ENCODE measurements around the gene VN1R5. TPM values are rescaled to one million over a fixed set of nuclear protein-coding genes. Genes with fewer than 3 reads are reported as not detected.

VN1R5 gene
- total RNA-seq, 1 experiment from 2014 or later = not detected

- Histone ChIP-seq H3K9me3 (ENCODE audit: control insufficient read depth in 1 of 2, insufficient read depth in 1 of 2, low read depth in 1 of 2, low read length in 2 of 2) (no peaks in the 10 kb centered on the region), H4K20me1 (ENCODE audit: insufficient read depth) (no peaks in the 10 kb centered on the region), H3K4me1 (ENCODE audit: control insufficient read depth in 1 of 2, insufficient read depth in 2 of 2, low read length in 2 of 2) (no peaks in the 10 kb centered on the region), H3K36me3 (ENCODE audit: control insufficient read depth in 1 of 2, insufficient read depth in 2 of 2, low read length in 2 of 2) (peaks cover 6% of the 10 kb centered on the region in 2 experiments; a peak in 3 of 4 replicates), H3K79me2 (ENCODE audit: insufficient read depth, low read length) (no peaks in the 10 kb centered on the region), H3K4me2 (ENCODE audit: low read length) (no peak overlapping the region), H3K9me2 (ENCODE audit: insufficient read depth) (no peaks in the 10 kb centered on the region), H2AFZ (ENCODE audit: low read depth, low read length, poor library complexity, severe bottlenecking) (no peak overlapping the region), H3K9ac (ENCODE audit: low read length) (no peak overlapping the region), H3K27me3 (ENCODE audit: insufficient read depth, low read length) (no peaks in the 10 kb centered on the region), H3K27ac (ENCODE audit: low read depth, low read length) (no peak overlapping the region), H3K4me3 (replicated peaks in 1 of 2; ENCODE audit: low read depth in 1 of 2, low read length in 2 of 2) (no peak overlapping the region)
- CTCF ChIA-PET = no interaction called here
- intact Hi-C loops (cut with micrococcal nuclease) = no loop called here
- DNase-seq (ENCODE audit: low read depth, low spot score) (no peak), ATAC-seq (no peak)
- POLR2A ChIA-PET = no interaction called here
- BruUV-seq (replicated peaks) = no TSS peak
- RAD21 ChIA-PET (ENCODE audit: low non-redundant PET in 1 of 2, low total read pairs in 2 of 2, uncharacterized antibody in 2 of 2, unreplicated experiment in 2 of 2) = no interaction called here
- TF ChIP-seq YY1 (IDR thresholded peaks at IDR 0.05; ENCODE audit: extremely low read depth, insufficient replicate concordance, low read depth, low read length) (no peak), SRF (IDR thresholded peaks at IDR 0.05; ENCODE audit: low read depth) (no peak), CEBPB (IDR thresholded peaks at IDR 0.05; ENCODE audit: low read depth) (no peak), FOSL1 (IDR thresholded peaks at IDR 0.05; ENCODE audit: low read depth) (no peak), ZNF274 (IDR thresholded peaks at IDR 0.05; ENCODE audit: low read depth, low read length) (no peak), POLR2A (IDR thresholded peaks at IDR 0.05; ENCODE audit: borderline replicate concordance, extremely low read depth, insufficient read depth, insufficient read length) (no peak), EGR1 (IDR thresholded peaks at IDR 0.05; ENCODE audit: low read depth) (no peak), CBX3 (IDR thresholded peaks at IDR 0.05; ENCODE audit: low read depth) (no peak), ZFX (IDR thresholded peaks at IDR 0.05) (no peak), SP1 (IDR thresholded peaks at IDR 0.05; ENCODE audit: low read depth) (no peak), JUND (IDR thresholded peaks at IDR 0.05) (no peak), RAD21 (IDR thresholded peaks at IDR 0.05; ENCODE audit: low read depth) (no peak), TCF7L2 (IDR thresholded peaks at IDR 0.05; ENCODE audit: borderline replicate concordance, extremely low read depth, insufficient read depth, insufficient read length) (no peak), ZBTB33 (IDR thresholded peaks at IDR 0.05; ENCODE audit: extremely low read depth, insufficient replicate concordance, low read length) (no peak), SIN3A (IDR thresholded peaks at IDR 0.05; ENCODE audit: low read depth) (no peak), EZH2 (IDR thresholded peaks at IDR 0.05) (no peak), ELF1 (IDR thresholded peaks at IDR 0.05; ENCODE audit: borderline replicate concordance, low read depth) (no peak)
- TF ChIP-seq, protein P1, sequence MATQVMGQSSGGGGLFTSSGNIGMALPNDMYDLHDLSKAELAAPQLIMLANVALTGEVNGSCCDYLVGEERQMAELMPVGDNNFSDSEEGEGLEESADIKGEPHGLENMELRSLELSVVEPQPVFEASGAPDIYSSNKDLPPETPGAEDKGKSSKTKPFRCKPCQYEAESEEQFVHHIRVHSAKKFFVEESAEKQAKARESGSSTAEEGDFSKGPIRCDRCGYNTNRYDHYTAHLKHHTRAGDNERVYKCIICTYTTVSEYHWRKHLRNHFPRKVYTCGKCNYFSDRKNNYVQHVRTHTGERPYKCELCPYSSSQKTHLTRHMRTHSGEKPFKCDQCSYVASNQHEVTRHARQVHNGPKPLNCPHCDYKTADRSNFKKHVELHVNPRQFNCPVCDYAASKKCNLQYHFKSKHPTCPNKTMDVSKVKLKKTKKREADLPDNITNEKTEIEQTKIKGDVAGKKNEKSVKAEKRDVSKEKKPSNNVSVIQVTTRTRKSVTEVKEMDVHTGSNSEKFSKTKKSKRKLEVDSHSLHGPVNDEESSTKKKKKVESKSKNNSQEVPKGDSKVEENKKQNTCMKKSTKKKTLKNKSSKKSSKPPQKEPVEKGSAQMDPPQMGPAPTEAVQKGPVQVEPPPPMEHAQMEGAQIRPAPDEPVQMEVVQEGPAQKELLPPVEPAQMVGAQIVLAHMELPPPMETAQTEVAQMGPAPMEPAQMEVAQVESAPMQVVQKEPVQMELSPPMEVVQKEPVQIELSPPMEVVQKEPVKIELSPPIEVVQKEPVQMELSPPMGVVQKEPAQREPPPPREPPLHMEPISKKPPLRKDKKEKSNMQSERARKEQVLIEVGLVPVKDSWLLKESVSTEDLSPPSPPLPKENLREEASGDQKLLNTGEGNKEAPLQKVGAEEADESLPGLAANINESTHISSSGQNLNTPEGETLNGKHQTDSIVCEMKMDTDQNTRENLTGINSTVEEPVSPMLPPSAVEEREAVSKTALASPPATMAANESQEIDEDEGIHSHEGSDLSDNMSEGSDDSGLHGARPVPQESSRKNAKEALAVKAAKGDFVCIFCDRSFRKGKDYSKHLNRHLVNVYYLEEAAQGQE (IDR thresholded peaks at IDR 0.05; ENCODE audit: low read depth) = no peak
- TF ChIP-seq, protein P2, sequence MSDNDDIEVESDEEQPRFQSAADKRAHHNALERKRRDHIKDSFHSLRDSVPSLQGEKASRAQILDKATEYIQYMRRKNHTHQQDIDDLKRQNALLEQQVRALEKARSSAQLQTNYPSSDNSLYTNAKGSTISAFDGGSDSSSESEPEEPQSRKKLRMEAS (IDR thresholded peaks at IDR 0.05) = no peak
These were observed 41.6 kb downstream of the VN1R5 start for GRCh38 chr1:247297263-247298123.
